BJ (cell line): ENCODE measurements around the gene LCN9. TPM values are rescaled to one million over a fixed set of nuclear protein-coding genes. Genes with fewer than 3 reads are reported as not detected.

ENCODE experiments used
- CTCF ChIA-PET: fragments of 350-600 bp; formaldehyde crosslinking; extraction: SDS; loops from one replicate; lab custom pipeline; 2021; ENCODE audit warnings: antibody characterized with exemption, inconsistent platforms; lab: Yijun Ruan, JAX
- POLR2A ChIA-PET: fragments of 300-600 bp; sonication (Branson Sonifier 250); formaldehyde crosslinking; extraction: SDS; loops from one replicate; lab custom pipeline; 2021; ENCODE audit warnings: antibody characterized with exemption; lab: Charles Lee
- DNase-seq: peaks from one replicate; pipeline ENCODE4 v3.0.0-alpha.2; 2011; ENCODE audit warnings: low read depth
- H3K27me3 ChIP-seq: 2 replicates; pipeline ENCODE4 v1.6.0; 2011; ENCODE audit warnings: low read length; ENCODE audit not compliant: control insufficient read depth, insufficient read depth
- H3K36me3 ChIP-seq: 2 replicates; pipeline ENCODE4 v1.5.1; 2011; ENCODE audit warnings: low read length; ENCODE audit not compliant: control insufficient read depth, insufficient read depth
- H3K4me3 ChIP-seq: 2 replicates; pipeline ENCODE4 v1.5.1; 2011; ENCODE audit warnings: low read depth, mild to moderate bottlenecking, control low read depth, low read length
- CTCF ChIP-seq: IDR thresholded peaks from 2 replicates; pipeline ENCODE4 v1.5.1; 2011; ENCODE audit warnings: low read depth, mild to moderate bottlenecking, control low read depth, inconsistent platforms, low read length, moderate library complexity; ENCODE audit not compliant: insufficient read depth
- polyA plus RNA-seq: library from polyadenylated mRNA; depleted of rRNA; stranded (reverse); fragments of >200 nt; gene quantifications from 2 replicates; pipeline ENCODE4 v1.2.3, GENCODE V29; 2011

The LCN9 gene
- polyA plus RNA-seq, 1 experiment = not detected

- ChIA-PET CTCF (no interaction called here), POLR2A (no interaction called here)
- Histone ChIP-seq H3K36me3 (no peaks in the 10 kb centered on the region), H3K4me3 (no peak overlapping the region), H3K27me3 (no peaks in the 10 kb centered on the region)
- no peak for TF ChIP-seq CTCF
- DNase-seq = no peak
Measured at GRCh38 chr9:135689011-135689410, 25.9 kb downstream of the LCN9 start.

- ChIA-PET CTCF (no interaction called here), POLR2A (no interaction called here)
- Histone ChIP-seq H3K36me3 (no peaks in the 10 kb centered on the region), H3K4me3 (no peak overlapping the region), H3K27me3 (no peaks in the 10 kb centered on the region)
- TF ChIP-seq CTCF = no peak
- DNase-seq = no peak
Measured at GRCh38 chr9:135690836-135691570, 27.9 kb downstream of the LCN9 start.

- CTCF ChIA-PET = no interaction called here
- Histone ChIP-seq H3K27me3 (no peaks in the 10 kb centered on the region), H3K4me3 (no peak overlapping the region), H3K36me3 (no peaks in the 10 kb centered on the region)
- DNase-seq = no peak
- no peak for TF ChIP-seq CTCF
- POLR2A ChIA-PET = no interaction called here
Measured at GRCh38 chr9:135692410-135692809, 29.3 kb downstream of the LCN9 start.

- ChIA-PET POLR2A (no interaction called here), CTCF (no interaction called here)
- no peaks in the 10 kb centered on the region for H3K27me3 ChIP-seq
- H3K36me3 ChIP-seq = no peaks in the 10 kb centered on the region
- no peak for TF ChIP-seq CTCF
- DNase-seq = no peak
- no peak overlapping the region for H3K4me3 ChIP-seq
Measured at GRCh38 chr9:135693265-135693664, 30.2 kb downstream of the LCN9 start.

GRCh38 chr9:135693771-135694170, 30.7 kb downstream of the LCN9 start:
- DNase-seq = no peak
- ChIA-PET POLR2A (no interaction called here), CTCF (interaction anchor here (0.6 to 0.7 kb wide), 2 partner anchors 8 to 102 kb away, joined by 3 read pairs; partner anchors contain the start of gene KCNT1)
- H3K36me3 ChIP-seq = no peaks in the 10 kb centered on the region
- no peak overlapping the region for H3K4me3 ChIP-seq
- TF ChIP-seq CTCF = no peak
- no peaks in the 10 kb centered on the region for H3K27me3 ChIP-seq
